IPS-15b (cell line): ENCODE results near the gene HIPK2.

Source experiments
- H3K27me3 ChIP-seq: one replicate; pipeline ENCODE4 v1.6.1; 2013; ENCODE audit warnings: low read length; ENCODE audit not compliant: control insufficient read depth, insufficient read depth
- H3K36me3 ChIP-seq: one replicate; pipeline ENCODE4 v1.6.1; 2013; ENCODE audit warnings: low read length; ENCODE audit not compliant: control insufficient read depth, insufficient read depth
- H3K4me1 ChIP-seq: one replicate; pipeline ENCODE4 v1.6.1; 2013; ENCODE audit warnings: mild to moderate bottlenecking, low read length; ENCODE audit not compliant: control insufficient read depth, insufficient read depth
- H3K4me3 ChIP-seq: one replicate; pipeline ENCODE4 v1.5.1; 2013; ENCODE audit warnings: low read depth, low read length
- H3K9ac ChIP-seq: one replicate; pipeline ENCODE4 v1.6.1; 2013; ENCODE audit warnings: low read depth, mild to moderate bottlenecking, low read length
- H3K9me3 ChIP-seq: one replicate; pipeline ENCODE4 v1.6.1; 2013; ENCODE audit warnings: mild to moderate bottlenecking, low read length; ENCODE audit not compliant: control insufficient read depth, insufficient read depth

HIPK2 gene

DNA sequence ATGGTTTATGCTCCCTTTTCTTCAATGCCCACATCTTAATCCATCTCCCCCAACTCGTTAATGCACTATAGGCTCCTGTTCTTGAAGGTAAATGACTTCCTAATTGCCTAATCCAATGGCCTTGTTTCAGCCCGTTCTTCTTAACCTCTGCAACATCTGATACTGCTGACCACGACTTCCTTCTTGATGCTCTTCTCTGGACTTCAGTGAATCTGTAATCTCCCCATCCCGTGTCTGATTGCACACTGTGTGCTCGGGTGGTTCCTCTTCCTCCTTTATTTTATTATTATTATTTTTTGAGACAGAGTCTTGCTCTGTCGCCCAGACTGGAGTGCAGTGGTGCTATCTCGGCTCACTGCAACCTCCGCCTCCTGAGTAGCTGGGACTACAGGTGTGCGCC, 58.9 kb downstream of the HIPK2 start:
- no peak overlapping the region for H3K9ac ChIP-seq
- no peaks in the 10 kb centered on the region for H3K27me3 ChIP-seq
- peaks cover 8% of the 10 kb centered on the region for H3K36me3 ChIP-seq
- H3K4me3 ChIP-seq, result no peak overlapping the region
- peaks cover 6% of the 10 kb centered on the region for H3K4me1 ChIP-seq
- no peaks in the 10 kb centered on the region for H3K9me3 ChIP-seq

DNA sequence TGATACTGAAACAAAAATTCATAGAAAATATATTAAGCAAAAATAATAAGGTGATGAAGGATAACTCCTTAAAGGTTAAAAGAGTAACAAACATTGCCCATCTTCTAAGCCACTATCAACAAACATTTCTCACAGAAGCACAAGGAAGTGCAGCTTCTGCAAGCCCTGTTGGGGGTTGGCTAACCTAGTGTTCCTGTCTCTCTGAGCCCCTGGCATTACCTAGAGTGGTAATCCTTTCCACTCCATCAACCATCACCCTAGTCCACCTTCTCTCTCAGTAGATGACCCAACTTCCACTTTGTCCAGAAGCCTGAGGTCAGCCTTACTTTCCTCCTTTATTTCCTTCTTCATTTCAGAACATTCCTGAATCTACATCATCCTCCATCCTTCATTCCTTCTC, 59.7 kb downstream of the HIPK2 start:
- Histone ChIP-seq H3K4me1 (peaks cover 6% of the 10 kb centered on the region), H3K36me3 (peaks cover 8% of the 10 kb centered on the region)

GRCh38 chr7:139716156-139716942, 61.4 kb downstream of the HIPK2 start:
- H3K36me3 ChIP-seq, result peaks cover 8% of the 10 kb centered on the region
- H3K27me3 ChIP-seq, result no peaks in the 10 kb centered on the region
- H3K9me3 ChIP-seq, result no peaks in the 10 kb centered on the region
- H3K9ac ChIP-seq, result no peak overlapping the region
- H3K4me3 ChIP-seq, result no peak overlapping the region
- H3K4me1 ChIP-seq, result peaks cover 18% of the 10 kb centered on the region

More for the DNA sequence above, 59.7 kb downstream of the HIPK2 start:
- no peak overlapping the region for H3K9ac ChIP-seq
- H3K4me3 ChIP-seq, result no peak overlapping the region
- H3K27me3 ChIP-seq, result no peaks in the 10 kb centered on the region
- no peaks in the 10 kb centered on the region for H3K9me3 ChIP-seq

DNA sequence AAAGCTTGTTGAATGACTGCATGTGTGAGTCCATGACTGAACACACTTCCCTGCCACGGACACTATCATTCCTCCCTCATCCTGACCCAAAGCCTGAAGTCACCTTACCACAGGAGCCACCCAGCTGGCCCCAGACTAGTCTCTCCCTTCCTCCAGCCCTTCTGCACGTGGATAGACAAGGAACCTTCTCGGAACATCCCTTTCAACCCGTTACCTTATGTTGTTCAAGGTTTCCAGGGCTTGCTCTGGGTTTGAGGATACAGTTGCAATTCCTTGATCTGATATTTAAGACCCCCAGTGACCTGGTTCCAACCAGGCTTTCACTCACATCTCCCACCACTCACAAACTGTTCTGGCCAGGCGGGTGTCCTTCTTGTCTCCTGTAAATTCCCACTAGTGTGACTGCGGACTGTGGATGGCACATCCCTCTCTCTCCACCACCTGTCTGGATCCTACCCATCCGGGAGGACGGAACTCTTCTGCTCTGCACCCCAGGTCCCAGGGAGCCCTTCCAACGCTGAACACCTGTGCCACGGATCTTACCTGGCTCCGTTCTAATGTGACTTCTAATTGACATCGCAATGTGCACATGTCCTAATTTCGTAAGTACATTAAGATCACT, 62.5 kb downstream of the HIPK2 start:
- Histone ChIP-seq H3K27me3 (no peaks in the 10 kb centered on the region), H3K4me1 (peaks cover 18% of the 10 kb centered on the region), H3K36me3 (peaks cover 8% of the 10 kb centered on the region), H3K4me3 (no peak overlapping the region), H3K9me3 (no peaks in the 10 kb centered on the region), H3K9ac (no peak overlapping the region)

DNA sequence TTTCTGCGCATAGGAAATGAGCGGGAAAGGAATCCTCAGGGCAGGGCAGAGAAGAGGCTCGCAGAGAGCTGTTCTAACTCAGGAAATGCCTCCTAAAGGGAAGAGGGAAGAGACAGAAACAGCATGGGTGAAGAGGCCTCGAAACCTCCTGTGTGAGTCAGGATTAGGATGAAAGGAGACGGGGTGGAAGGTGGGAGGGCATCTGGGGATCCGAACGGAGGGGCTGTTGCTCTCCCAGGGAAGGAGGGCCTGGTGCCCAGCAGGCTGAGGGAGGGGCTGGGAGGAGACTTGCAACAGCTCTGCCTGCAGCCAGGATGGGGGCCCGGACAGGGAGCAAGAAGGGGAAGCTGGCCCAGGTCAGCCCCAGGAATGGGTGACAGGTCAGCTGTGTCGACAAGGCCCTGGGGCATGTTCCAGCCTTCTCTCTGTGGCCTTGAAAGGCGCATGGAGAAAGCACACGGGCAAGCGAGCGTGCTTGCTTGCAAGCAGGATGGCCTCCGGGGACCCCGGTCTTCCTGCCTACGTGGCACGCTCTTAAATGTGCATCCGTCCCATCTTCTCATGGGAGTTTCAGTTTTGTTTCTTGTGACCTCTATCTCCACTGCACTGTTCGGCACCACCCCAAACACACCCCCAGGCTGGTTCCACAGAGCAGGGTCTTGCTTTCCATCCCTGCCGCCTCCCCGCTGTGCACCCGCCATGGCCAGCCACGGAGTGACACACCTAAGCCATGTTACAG, 63.5 kb downstream of the HIPK2 start:
- Histone ChIP-seq H3K9ac (no peak overlapping the region), H3K4me1 (peaks cover 17% of the 10 kb centered on the region), H3K27me3 (no peaks in the 10 kb centered on the region), H3K9me3 (no peaks in the 10 kb centered on the region), H3K4me3 (no peak overlapping the region), H3K36me3 (peaks cover 8% of the 10 kb centered on the region)

GRCh38 chr7:139713526-139714162, 64.2 kb downstream of the HIPK2 start:
- Histone ChIP-seq H3K27me3 (no peaks in the 10 kb centered on the region), H3K9me3 (no peaks in the 10 kb centered on the region), H3K4me3 (no peak overlapping the region), H3K36me3 (peaks cover 8% of the 10 kb centered on the region), H3K4me1 (peaks cover 17% of the 10 kb centered on the region), H3K9ac (no peak overlapping the region)

GRCh38 chr7:139713061-139713460, 64.7 kb downstream of the HIPK2 start:
- Histone ChIP-seq H3K36me3 (peaks cover 8% of the 10 kb centered on the region), H3K9ac (no peak overlapping the region), H3K4me1 (peaks cover 17% of the 10 kb centered on the region)

DNA sequence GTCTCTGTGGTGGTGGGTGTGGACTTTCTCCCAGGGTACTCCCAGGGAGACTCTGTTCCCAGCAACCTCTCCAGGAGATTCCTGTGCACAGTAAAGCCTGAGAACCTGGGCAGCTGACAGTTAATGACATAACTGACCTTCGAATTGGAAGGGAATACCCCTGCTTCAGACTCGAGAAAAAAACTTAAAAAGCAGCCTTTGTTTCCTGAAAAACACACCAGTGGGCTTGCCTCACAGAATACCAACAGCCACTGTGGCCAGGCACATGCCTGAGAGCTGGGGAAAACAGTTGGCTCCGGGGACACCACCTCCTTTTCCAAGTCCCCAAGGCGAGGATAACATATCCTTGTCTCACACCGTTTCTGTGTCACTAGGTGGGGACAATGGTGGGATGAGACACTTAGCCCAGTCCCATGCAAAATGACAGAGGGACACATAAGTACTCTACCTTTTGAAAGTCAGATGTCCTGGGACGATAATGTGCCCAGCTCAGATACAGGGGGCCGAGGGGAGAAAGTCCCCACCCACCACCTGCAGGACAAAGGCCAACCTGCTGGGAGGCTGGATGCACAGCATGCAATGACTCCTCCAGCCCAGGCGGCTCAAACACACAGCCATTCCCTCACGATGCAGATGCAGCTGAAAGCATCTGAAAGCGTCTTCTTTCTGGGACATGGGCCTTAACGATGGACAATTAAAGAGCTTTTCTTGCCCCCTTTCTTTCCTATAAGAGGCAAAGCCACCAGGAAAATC, 65.6 kb downstream of the HIPK2 start:
- Histone ChIP-seq H3K4me1 (peaks cover 17% of the 10 kb centered on the region), H3K36me3 (peaks cover 8% of the 10 kb centered on the region), H3K4me3 (no peak overlapping the region), H3K9me3 (no peaks in the 10 kb centered on the region), H3K9ac (no peak overlapping the region), H3K27me3 (no peaks in the 10 kb centered on the region)

More at GRCh38 chr7:139713061-139713460, 64.7 kb downstream of the HIPK2 start:
- no peaks in the 10 kb centered on the region for H3K9me3 ChIP-seq
- H3K27me3 ChIP-seq, result no peaks in the 10 kb centered on the region
- no peak overlapping the region for H3K4me3 ChIP-seq

DNA sequence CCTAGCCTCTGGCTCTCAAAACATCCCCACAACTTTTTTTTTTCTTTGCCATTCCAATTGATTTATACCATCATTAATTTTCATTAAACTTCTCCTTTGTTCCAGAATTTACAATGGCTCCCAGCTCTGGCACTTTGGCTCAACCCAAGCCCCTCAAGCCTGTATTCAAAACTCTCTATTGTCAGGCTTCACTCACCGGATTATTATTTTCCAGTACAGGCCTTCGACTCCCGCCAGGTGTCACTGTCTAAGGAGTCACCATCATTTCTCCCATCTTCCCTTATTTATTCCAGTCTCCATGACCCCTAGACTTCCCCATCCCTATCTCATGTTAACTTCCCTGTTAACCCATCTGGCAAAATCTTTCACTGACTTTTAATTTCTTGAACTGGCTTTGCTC, 67.8 kb downstream of the HIPK2 start:
- H3K4me1 ChIP-seq, result peaks cover 19% of the 10 kb centered on the region
- H3K4me3 ChIP-seq, result no peak overlapping the region
- H3K9me3 ChIP-seq, result no peaks in the 10 kb centered on the region
- H3K9ac ChIP-seq, result no peak overlapping the region
- H3K27me3 ChIP-seq, result no peaks in the 10 kb centered on the region
- no peaks in the 10 kb centered on the region for H3K36me3 ChIP-seq

GRCh38 chr7:139709485-139709884, 68.3 kb downstream of the HIPK2 start:
- H3K4me3 ChIP-seq, result no peak overlapping the region
- no peaks in the 10 kb centered on the region for H3K36me3 ChIP-seq
- peaks cover 19% of the 10 kb centered on the region for H3K4me1 ChIP-seq
- no peaks in the 10 kb centered on the region for H3K9me3 ChIP-seq
- no peak overlapping the region for H3K9ac ChIP-seq
- H3K27me3 ChIP-seq, result no peaks in the 10 kb centered on the region

GRCh38 chr7:139708541-139708940, 69.3 kb downstream of the HIPK2 start:
- Histone ChIP-seq H3K9me3 (no peaks in the 10 kb centered on the region), H3K36me3 (no peaks in the 10 kb centered on the region), H3K4me1 (peaks cover 15% of the 10 kb centered on the region), H3K27me3 (no peaks in the 10 kb centered on the region), H3K9ac (no peak overlapping the region), H3K4me3 (no peak overlapping the region)
